ENCODE results near the gene LUC7L3.
"Not testable (repeated sequence)": the region's sequence is repeated elsewhere in the genome, so short reads cannot be mapped to it uniquely, and the experiment has no call there.

Gene LUC7L3, protein sequence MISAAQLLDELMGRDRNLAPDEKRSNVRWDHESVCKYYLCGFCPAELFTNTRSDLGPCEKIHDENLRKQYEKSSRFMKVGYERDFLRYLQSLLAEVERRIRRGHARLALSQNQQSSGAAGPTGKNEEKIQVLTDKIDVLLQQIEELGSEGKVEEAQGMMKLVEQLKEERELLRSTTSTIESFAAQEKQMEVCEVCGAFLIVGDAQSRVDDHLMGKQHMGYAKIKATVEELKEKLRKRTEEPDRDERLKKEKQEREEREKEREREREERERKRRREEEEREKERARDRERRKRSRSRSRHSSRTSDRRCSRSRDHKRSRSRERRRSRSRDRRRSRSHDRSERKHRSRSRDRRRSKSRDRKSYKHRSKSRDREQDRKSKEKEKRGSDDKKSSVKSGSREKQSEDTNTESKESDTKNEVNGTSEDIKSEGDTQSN

DNA sequence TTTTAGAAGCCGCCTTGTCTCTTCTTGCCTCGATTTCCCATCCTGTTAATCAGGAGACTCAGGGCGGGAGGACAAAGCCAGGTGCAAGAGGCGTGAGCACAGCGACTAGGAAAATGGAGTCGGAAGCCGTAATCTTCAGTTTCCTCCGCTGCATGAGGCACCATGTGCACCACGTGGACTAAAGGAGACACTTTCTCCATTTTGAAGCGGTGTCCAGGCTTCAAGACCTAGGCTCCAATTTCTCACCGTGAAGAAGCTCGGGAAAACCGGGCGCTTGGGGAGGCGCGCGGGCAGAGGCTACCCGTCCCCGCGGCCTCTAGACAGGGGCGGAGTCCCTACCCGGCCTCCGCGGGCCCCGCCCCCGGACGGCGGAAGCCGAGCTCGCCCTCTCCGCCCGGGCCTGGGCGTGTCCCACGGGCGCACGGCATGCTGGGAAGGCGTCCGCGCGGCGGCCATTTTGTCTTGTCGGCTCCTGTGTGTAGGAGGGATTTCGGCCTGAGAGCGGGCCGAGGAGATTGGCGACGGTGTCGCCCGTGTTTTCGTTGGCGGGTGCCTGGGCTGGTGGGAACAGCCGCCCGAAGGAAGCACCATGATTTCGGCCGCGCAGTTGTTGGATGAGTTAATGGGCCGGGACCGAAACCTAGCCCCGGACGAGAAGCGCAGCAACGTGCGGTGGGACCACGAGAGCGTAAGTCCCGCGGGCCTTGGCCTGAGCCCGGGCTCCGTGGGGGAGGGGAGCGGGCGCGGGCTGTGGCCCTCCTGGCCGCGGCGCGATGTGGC lies at the start of gene LUC7L3:
LUC7L3 (plus strand) TSS at position 460 of the 780 bp plus-strand sequence; CDS start at position 590, 130 bp downstream.
- peak; percentile 90 for DNase-seq (ENCODE audit: low read depth in 1 of 2, low spot score in 1 of 2)

DNA sequence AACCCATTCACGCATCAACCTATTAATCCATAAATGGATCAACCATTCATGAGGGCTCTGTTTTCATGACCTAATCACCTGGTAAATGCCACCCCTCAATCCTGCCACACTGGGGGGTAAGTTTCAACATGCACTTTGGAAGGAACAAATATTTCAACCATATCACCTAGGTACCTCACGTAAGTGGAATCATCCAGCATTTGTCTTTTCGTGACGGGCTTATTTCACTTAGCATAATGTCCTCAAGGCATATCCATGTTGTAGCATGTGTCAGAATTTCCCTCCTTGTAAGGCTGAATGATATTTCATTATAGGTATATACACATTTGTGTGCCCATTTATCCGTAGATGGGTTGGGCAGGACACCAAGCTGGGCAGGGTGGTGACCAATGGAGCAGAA lies 47.3 kb upstream of the LUC7L3 start:
- no peak for DNase-seq (ENCODE audit: low read depth in 1 of 2, low spot score in 1 of 2)

DNA sequence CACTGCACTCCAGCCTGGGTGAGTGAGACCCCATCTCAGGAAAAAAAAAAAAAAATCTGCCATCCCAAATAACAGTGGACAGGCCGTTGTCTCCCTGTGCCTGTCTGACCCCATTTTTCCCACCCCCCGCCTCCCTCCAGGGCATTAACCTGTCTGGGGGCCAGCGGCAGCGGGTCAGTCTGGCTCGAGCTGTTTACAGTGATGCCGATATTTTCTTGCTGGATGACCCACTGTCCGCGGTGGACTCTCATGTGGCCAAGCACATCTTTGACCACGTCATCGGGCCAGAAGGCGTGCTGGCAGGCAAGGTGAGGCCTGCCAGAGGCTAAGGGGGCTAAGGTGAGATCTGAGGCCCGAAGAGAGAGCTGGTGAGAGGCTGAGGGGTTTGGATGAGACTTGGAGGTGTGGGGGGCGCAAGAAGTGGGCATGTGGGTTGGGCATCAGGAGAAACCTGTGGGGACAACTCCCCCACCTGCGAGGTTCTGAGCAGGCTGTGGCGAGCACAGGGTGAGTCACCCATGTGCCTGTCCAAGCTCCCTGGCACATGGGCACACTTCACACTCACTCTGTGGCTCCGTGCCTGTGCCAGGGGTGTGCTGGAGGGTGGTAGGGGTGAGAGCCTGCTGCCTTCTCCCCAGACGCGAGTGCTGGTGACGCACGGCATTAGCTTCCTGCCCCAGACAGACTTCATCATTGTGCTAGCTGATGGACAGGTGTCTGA lies 46.4 kb upstream of the LUC7L3 start:
- DNase-seq (ENCODE audit: low read depth in 1 of 2, low spot score in 1 of 2): no peak

DNA sequence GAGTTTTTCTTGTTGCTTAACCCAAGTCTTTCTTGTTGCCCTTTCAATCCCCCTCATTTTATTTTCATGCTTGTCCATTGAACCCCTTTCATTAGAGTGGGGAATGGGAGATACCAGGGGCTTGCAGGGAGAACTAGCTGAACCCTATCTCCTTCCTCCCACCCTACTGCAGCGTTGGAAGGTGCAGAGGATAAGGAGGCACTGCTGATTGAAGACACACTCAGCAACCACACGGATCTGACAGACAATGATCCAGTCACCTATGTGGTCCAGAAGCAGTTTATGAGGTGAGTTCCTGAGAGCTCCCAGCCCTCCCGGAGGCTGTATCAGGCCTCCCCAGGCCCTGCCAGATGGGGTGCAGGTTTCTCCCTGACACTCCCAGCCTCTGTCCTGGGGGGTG lies 44.2 kb upstream of the LUC7L3 start:
- no peak for DNase-seq (ENCODE audit: low read depth in 1 of 2, low spot score in 1 of 2)

DNA sequence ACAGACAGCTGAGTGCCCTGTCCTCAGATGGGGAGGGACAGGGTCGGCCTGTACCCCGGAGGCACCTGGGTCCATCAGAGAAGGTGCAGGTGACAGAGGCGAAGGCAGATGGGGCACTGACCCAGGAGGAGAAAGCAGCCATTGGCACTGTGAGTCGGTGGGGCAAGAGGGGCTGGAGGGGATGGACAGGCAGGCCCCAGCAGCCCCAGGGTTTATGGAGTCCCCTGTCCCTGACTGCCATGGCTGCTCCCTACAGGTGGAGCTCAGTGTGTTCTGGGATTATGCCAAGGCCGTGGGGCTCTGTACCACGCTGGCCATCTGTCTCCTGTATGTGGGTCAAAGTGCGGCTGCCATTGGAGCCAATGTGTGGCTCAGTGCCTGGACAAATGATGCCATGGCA lies 43.8 kb upstream of the LUC7L3 start:
- DNase-seq (ENCODE audit: low read depth in 1 of 2, low spot score in 1 of 2): no peak

DNA sequence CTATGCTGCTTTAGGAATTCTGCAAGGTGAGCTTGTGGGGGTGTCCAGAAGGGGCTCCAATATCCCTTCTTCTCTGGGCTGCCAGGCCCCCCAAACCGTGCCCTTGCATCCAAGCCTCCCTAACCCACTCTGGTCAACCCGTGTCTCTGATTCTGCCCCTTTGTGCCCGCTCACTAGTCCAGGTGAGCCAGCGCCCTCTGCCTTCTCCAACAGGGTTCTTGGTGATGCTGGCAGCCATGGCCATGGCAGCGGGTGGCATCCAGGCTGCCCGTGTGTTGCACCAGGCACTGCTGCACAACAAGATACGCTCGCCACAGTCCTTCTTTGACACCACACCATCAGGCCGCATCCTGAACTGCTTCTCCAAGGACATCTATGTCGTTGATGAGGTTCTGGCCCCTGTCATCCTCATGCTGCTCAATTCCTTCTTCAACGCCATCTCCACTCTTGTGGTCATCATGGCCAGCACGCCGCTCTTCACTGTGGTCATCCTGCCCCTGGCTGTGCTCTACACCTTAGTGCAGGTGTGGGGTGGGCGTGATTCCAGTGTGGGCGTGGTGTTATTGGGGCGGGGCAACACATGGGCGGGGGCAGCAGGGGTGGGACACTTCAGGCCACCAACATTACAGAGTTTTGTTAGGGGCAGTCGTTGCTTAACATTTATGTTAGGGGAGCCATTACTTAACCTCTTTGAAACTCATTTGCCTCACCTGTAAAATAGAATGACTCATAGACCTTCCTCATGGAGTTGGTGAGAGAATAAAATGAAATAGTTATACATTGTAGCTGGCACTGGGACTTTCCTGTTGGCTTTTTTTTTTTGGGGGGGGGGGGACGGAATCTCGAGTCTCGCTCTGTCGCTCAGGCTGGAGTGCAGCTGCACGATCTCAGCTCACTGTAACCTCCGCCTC lies 43.1 kb upstream of the LUC7L3 start:
- no peak for DNase-seq (ENCODE audit: low read depth in 1 of 2, low spot score in 1 of 2)

DNA sequence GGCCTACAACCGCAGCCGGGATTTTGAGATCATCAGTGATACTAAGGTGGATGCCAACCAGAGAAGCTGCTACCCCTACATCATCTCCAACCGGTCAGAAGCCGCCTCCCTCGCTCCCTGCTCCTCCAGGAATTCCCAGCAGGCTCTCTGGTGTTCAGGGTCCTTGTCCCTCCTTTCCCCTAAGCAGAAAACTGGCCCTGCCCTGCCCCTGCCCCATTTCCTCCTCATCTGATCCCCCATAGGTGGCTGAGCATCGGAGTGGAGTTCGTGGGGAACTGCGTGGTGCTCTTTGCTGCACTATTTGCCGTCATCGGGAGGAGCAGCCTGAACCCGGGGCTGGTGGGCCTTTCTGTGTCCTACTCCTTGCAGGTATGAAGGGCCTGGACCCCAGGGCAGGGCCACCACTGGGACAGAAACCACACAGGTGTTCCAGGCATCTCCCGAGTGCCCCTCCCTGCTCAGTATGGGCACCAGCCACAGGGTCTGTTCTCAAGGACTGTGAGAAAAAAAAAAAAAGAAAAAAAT lies 41.5 kb upstream of the LUC7L3 start:
- DNase-seq (ENCODE audit: low read depth in 1 of 2, low spot score in 1 of 2): no peak

DNA sequence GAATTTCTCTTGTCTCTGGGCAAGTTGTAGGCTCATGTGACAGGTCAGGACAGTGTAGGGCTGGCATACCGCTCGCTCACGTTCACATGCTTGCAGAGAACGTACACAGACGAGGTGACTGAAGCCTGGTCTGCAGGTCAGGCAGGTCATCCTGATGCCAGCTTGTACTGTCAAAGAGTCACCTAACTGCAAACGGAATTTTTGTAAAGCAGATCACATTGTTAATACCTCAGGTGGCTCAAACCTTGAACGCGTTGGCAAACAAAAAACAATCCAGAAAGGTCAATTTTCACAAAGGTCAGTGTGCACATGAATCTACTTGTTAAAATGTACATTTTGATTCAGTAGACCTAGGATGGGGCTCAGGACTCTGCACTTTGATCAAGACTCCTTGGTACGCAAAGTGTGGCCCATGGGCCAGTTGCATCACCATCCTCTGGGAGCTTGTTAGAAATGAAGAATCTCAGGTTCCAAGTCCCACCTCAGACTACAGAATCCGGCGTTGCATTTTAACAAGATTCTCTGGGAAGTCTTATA lies 40.3 kb upstream of the LUC7L3 start:
- no peak for DNase-seq (ENCODE audit: low read depth in 1 of 2, low spot score in 1 of 2)

DNA sequence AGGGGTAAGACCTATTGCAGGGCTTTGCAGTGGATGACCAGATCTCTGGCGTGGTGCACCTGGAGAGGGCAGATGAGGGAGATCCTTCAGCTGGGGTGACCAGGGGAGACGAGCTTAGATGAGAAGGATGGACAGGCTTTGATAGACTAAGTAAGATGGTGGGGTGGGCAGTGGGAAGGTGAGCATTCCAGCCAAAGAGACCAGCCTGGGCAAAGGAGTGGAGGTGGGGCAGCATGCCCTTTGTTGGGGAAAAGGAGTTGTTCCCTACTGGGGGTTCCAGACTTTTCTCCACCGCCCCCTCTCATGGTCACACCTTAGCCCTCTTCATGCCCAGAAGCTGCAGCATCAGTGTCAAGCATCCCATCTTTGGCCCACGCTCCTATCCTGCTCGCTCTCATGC lies 39.3 kb upstream of the LUC7L3 start:
- no peak for DNase-seq (ENCODE audit: low read depth in 1 of 2, low spot score in 1 of 2)

DNA sequence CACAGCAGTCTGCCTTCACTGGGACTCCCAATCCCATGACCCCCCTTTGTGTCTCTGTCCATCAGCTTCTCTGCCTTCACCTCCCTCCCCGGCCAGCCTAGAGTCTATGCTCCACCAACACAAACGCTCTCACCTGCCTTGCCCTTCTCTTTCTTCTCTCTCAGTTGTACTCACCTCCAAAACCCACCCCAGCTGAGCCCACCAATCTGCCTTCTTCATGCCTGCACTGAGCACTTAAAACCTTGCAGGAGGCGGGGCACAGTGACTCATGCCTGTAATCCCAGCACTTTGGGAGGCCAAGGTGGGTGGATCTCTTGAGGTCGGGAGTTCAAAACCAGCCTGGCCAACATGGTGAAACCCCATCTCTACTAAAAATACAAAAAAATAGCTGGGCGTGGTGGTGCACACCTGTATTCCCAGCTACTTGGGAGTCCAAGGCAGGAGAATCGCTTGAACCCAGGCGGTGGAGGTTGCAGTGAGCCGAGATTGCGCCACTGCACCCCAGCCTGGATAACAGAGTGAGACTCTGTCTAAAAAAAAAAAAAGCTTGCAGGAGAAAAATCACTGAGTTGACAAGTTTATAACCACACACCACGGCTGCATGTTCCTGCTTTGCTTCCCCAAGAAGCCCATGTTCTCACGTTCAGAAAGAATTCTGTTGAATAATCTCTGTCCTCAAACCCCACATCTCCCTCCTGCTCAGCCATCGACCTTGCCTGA lies 38.7 kb upstream of the LUC7L3 start:
- not testable (repeated sequence) for DNase-seq (ENCODE audit: low read depth in 1 of 2, low spot score in 1 of 2)

DNA sequence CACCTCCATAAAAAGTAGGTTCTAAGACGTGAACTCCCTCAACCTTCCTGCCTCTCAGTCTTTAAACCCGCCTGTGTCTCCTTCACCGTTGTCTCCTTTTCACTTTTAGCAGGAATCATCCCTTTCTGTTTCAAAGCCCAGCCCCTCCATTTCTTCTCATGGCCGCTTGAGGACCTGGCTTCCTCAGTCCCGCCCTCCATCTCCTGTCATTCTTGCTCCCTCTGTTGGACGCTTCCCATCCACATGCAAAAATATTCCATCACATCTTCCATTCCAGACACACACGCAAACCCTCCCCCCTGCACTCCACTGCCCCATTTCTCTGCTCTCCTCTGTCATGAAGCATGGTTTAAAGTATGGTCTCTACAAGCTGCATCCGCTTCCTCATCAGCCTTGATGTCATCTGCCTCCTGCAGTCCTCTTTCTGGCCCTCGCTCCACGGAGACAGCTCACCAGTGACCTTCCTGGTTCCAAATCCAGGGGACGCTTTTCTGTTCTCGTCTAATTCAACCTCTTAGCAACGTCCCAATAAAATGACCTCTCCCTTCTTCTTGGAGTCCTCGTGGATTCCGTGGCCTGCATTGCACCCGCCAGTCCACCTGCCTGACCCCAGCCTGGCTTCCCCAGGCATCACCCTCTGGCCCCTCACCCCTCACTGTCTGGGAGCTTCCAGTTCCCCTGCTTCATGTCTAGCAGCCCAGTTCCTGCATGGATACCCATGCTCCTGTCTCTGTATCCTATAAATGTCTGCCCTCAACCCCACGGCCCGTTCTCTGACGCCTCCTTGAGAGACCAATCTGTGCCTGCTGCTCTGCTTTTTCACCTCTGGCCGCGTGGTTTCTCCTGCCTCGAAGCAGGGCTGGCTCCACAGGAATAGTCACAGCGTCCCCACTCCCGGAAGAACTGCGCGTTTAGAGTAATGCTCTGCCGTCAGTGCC lies 37.9 kb upstream of the LUC7L3 start:
- DNase-seq (ENCODE audit: low read depth in 1 of 2, low spot score in 1 of 2): no peak

DNA sequence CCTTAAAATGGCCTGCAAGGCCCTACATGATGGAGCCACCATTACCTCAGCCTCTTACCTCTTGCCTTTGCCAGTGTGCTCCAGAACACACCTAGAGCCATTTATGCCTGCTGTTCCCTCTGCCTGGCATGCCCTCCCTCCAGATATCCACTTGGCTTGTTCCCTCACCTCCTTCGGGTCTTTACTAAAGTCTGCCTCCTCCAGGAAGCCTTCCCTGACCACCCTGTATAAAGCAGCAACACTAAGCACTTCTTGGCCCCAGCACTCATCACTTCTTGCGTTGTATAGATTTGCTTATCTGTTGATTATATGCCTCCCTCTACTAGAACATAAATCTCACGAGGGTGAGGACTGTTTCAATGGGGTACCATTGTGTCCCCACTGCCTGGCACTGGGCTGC lies 37.0 kb upstream of the LUC7L3 start:
- DNase-seq (ENCODE audit: low read depth in 1 of 2, low spot score in 1 of 2): no peak

DNA sequence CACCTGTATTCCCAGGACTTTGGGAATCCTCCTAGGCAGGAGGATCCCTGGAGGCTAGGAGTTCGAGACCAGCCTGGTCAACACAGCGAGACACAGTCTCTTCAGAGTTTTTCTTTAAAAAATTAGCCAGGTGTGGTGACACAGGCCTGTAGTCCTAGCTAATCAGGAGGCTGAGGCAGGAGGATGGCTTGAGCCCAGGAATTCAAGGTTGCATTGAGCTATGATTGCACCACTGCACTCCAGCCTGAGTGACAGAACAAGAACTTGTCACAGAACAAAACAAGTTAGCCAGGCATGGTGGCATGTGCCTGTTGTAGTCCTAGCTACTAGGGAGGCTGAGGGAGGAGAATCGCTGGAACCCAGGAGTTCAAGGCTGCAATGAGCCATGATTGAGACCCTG lies 36.5 kb upstream of the LUC7L3 start:
- DNase-seq (ENCODE audit: low read depth in 1 of 2, low spot score in 1 of 2): no peak

DNA sequence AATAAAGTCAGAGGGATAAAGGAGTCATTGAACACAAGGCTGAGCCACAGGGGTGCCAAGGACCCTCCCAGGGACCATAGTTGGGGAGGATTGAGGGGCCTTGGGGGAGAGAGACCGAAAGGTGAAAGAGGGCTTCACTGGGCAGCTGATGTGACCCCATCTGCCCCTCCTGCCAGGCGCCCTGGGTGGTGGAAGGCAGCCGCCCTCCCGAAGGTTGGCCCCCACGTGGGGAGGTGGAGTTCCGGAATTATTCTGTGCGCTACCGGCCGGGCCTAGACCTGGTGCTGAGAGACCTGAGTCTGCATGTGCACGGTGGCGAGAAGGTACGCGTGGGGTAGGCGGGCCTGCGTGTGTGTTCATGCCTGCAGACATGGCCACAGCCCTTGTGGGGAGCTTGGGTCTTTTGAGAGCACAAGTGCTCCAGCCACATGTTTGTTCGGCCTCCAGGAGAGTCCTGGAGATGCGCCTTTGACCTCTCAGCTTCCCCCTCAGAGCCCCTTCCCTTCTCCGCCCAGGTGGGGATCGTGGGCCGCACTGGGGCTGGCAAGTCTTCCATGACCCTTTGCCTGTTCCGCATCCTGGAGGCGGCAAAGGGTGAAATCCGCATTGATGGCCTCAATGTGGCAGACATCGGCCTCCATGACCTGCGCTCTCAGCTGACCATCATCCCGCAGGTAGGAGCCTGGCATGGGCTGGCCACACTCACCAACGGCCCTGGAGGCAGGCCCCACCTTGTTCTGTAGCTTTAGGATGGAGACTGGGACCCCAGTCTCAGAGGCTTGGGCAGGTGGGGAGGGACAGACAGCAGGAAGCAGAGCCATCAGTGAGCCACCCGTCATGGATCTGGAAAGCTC lies 35.7 kb upstream of the LUC7L3 start:
- no peak for DNase-seq (ENCODE audit: low read depth in 1 of 2, low spot score in 1 of 2)

DNA sequence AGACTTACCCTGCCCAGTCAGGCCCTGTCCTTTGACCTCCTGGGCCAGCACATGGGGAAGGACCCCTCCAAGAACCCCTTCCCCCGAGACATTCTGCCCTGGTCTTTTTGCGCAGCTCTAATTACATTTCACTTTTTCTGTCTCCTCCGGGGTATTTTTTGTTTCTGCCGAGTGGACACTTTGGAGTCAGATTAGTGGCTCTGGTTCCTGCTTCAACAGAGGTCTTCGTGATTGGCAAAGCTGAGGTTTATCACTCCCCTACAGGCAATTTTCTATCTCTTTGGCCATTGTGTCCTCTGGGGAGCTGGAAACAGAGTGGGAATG lies 35.2 kb upstream of the LUC7L3 start:
- DNase-seq (ENCODE audit: low read depth in 1 of 2, low spot score in 1 of 2): no peak

DNA sequence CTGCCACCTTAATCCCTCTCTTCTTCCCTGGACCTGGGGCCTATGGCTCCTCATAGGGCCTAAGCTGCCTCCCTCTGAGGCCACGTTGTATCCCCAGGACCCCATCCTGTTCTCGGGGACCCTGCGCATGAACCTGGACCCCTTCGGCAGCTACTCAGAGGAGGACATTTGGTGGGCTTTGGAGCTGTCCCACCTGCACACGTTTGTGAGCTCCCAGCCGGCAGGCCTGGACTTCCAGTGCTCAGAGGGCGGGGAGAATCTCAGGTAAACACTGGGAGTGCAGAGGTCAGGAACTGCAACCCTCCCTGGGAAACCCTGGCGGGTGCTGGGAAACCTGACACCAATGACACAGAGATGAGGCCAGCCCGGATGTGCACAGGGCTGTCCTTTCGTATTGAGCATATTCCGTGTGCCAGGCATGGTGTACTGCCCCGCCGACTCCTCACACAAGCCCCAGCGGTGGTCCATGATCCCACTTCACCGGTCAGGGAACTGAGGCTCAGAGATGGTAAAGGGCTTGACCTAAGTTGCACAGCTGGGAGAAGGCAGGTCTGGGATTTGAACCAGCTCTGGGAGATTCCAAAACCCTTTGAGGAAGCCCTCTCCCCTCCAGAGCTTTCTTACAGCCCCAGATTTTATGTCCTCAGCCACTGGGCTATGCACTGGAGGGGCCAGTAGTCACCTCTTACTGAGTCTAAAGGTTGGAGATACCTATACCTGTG lies 34.6 kb upstream of the LUC7L3 start:
- no peak for DNase-seq (ENCODE audit: low read depth in 1 of 2, low spot score in 1 of 2)

DNA sequence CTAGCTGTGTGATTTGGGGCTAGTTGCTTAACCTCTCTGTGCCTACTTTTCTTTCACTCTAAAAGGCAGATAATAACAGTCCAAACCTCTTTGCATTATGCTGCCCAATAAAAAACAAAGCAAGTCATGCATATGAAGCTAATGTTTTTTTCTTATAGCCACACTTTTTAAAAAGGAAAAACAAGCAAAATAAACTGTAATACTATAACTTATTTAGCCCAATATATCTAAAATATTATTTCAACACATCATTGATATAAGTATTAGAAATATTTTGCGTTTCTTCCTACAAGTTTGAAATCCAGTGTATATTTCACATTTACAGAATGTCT lies 34.1 kb upstream of the LUC7L3 start:
- DNase-seq (ENCODE audit: low read depth in 1 of 2, low spot score in 1 of 2): no peak

All from activated CD4-positive, alpha-beta T cell treated with anti-CD3 and anti-CD28 coated beads, Interleukin-2, amount 50 U/mL, for 24 hours (primary cell).